Measurements from ENCODE around the gene CDH4.

The CDH4 gene

GRCh38 chr20:61801428-61801827 is 549.4 kb downstream of the CDH4 start:
- DNase-seq, result no peak

- no peak for DNase-seq
Observed at GRCh38 chr20:61801857-61802442, 549.9 kb downstream of the CDH4 start.

- no peak for DNase-seq
Observed at GRCh38 chr20:61802721-61803311, 550.8 kb downstream of the CDH4 start.

- DNase-seq, result no peak
Observed at GRCh38 chr20:61803416-61803914, 551.4 kb downstream of the CDH4 start.

- no peak for DNase-seq
Observed at GRCh38 chr20:61803915-61804751, 552.1 kb downstream of the CDH4 start.

- DNase-seq, result no peak
Observed at GRCh38 chr20:61804752-61805295, 552.8 kb downstream of the CDH4 start.

- DNase-seq, result no peak
Observed at GRCh38 chr20:61805365-61805764, 553.3 kb downstream of the CDH4 start.

GRCh38 chr20:61805781-61806180 is 553.7 kb downstream of the CDH4 start:
- DNase-seq, result no peak

GRCh38 chr20:61806314-61806713 is 554.3 kb downstream of the CDH4 start:
- DNase-seq, result no peak

- DNase-seq, result no peak
Observed at GRCh38 chr20:61806995-61807394, 554.9 kb downstream of the CDH4 start.

GRCh38 chr20:61807471-61808160 is 555.6 kb downstream of the CDH4 start:
- no peak for DNase-seq

GRCh38 chr20:61808447-61808846 is 556.4 kb downstream of the CDH4 start:
- no peak for DNase-seq

GRCh38 chr20:61809006-61809770 is 557.1 kb downstream of the CDH4 start:
- DNase-seq, result no peak

- DNase-seq, result no peak
Observed at GRCh38 chr20:61810066-61810737, 558.1 kb downstream of the CDH4 start.

- no peak for DNase-seq
Observed at GRCh38 chr20:61810738-61811135, 558.7 kb downstream of the CDH4 start.

- no peak for DNase-seq
Observed at GRCh38 chr20:61811166-61811565, 559.1 kb downstream of the CDH4 start.

GRCh38 chr20:61812121-61812844 is 560.2 kb downstream of the CDH4 start:
- DNase-seq, result no peak

GRCh38 chr20:61812845-61813485 is 560.9 kb downstream of the CDH4 start:
- no peak for DNase-seq

GRCh38 chr20:61813791-61814190 is 561.7 kb downstream of the CDH4 start:
- no peak for DNase-seq

GRCh38 chr20:61814244-61814643 is 562.2 kb downstream of the CDH4 start:
- DNase-seq, result no peak
